Measurements from ENCODE around the gene FAM149A. TPM values are rescaled to one million over a fixed set of nuclear protein-coding genes. Genes with fewer than 3 reads are reported as not detected.

The FAM149A gene
- total and polyA plus RNA-seq, 2 experiments from 2014 or later, result 6.9 to 7.0 TPM

DNA sequence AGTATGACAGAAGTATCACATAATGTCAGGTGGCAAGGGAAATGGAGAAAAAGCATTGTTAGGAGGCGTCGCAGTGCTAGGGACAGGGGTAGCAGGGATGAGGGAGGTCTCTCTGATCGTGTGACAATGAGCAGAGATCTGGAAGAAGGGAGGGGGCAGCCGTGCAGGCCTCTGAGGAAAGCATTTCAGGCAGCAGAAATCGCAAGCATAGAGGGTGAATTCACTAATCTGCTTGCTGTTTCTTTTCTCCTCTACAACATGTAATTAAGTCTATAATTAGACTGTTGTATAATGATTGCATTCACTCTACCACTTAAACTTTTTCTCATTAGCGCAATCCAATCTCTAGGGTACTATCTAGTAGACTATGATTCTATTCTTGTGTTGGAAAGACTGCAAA is 96.0 kb downstream of the FAM149A start:
- DNase-seq (ENCODE audit: low spot score), result no peak
- TF ChIP-seq CTCF (IDR thresholded peaks at IDR 0.05; ENCODE audit: poor library complexity), result no peak
- no peaks in the 10 kb centered on the region for H4K20me1 ChIP-seq (ENCODE audit: insufficient read depth, poor library complexity, severe bottlenecking)
- H3K9me2 ChIP-seq (replicated peaks; ENCODE audit: insufficient read depth), result no peaks in the 10 kb centered on the region
- H3K36me3 ChIP-seq (replicated peaks; ENCODE audit: insufficient read depth, low read depth), result no peaks in the 10 kb centered on the region
- no peaks in the 10 kb centered on the region for H3K4me1 ChIP-seq (ENCODE audit: insufficient read depth)
- 77% methylated on average over 6 of the region's 6 CpGs for WGBS (ENCODE audit: low lambda C conversion rate, missing lambda C conversion rate)
- no peak overlapping the region for H3K4me2 ChIP-seq
- no peak overlapping the region for H3K27ac ChIP-seq
- H2AFZ ChIP-seq, result no peak overlapping the region
- H3K4me3 ChIP-seq, result no peak overlapping the region
- H3K79me2 ChIP-seq, result no peaks in the 10 kb centered on the region
- no peaks in the 10 kb centered on the region for H3K27me3 ChIP-seq
- H3K9me3 ChIP-seq (ENCODE audit: low read depth), result no peaks in the 10 kb centered on the region

DNA sequence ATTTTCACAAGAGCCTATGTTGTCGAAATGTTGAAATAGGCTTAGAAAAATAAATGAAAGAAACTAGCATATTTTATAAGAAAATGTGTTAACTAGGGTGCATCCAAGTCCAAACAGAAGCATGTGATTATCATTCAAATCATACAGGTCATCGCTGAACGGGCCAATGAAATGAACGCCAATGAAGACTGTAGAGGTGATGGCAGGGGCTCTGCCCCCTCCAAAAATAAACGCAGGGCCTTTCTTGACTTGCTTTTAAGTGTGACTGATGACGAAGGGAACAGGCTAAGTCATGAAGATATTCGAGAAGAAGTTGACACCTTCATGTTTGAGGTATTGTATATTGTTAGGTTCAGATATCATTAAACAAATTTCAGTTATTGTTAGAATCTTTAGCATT is 96.5 kb downstream of the FAM149A start:
- H3K9me2 ChIP-seq (replicated peaks; ENCODE audit: insufficient read depth), result no peaks in the 10 kb centered on the region
- no peaks in the 10 kb centered on the region for H3K27me3 ChIP-seq
- H3K36me3 ChIP-seq (replicated peaks; ENCODE audit: insufficient read depth, low read depth), result no peaks in the 10 kb centered on the region
- TF ChIP-seq EZH2 (IDR thresholded peaks at IDR 0.05; ENCODE audit: borderline replicate concordance), result no peak
- no peak for TF ChIP-seq EZH2phosphoT487 (IDR thresholded peaks at IDR 0.05; ENCODE audit: low read depth, severe bottlenecking, unreplicated experiment)
- TF ChIP-seq CTCF (IDR thresholded peaks at IDR 0.05; ENCODE audit: poor library complexity), result no peak
- no peaks in the 10 kb centered on the region for H3K4me1 ChIP-seq (ENCODE audit: insufficient read depth)
- no peaks in the 10 kb centered on the region for H3K79me2 ChIP-seq
- no peaks in the 10 kb centered on the region for H4K20me1 ChIP-seq (ENCODE audit: insufficient read depth, poor library complexity, severe bottlenecking)
- no peak overlapping the region for H3K27ac ChIP-seq
- H3K4me2 ChIP-seq, result no peak overlapping the region
- H2AFZ ChIP-seq, result no peak overlapping the region
- 91% methylated on average over 7 of the region's 7 CpGs for WGBS (ENCODE audit: low lambda C conversion rate, missing lambda C conversion rate)
- no peaks in the 10 kb centered on the region for H3K9me3 ChIP-seq (ENCODE audit: low read depth)
- no peak for DNase-seq (ENCODE audit: low spot score)
- no peak overlapping the region for H3K4me3 ChIP-seq

- H3K27ac ChIP-seq, result no peak overlapping the region
- no peak overlapping the region for H3K4me3 ChIP-seq
- H2AFZ ChIP-seq, result no peak overlapping the region
- H3K4me2 ChIP-seq, result no peak overlapping the region
- DNase-seq (ENCODE audit: low spot score), result peak; percentile 64
- no peaks in the 10 kb centered on the region for H3K9me3 ChIP-seq (ENCODE audit: low read depth)
- H3K27me3 ChIP-seq, result no peaks in the 10 kb centered on the region
- H3K79me2 ChIP-seq, result no peaks in the 10 kb centered on the region
- no peak for TF ChIP-seq EZH2 (IDR thresholded peaks at IDR 0.05; ENCODE audit: borderline replicate concordance)
- peak; percentile 47 for TF ChIP-seq CTCF (IDR thresholded peaks at IDR 0.05; ENCODE audit: poor library complexity)
- TF ChIP-seq EZH2phosphoT487 (IDR thresholded peaks at IDR 0.05; ENCODE audit: low read depth, severe bottlenecking, unreplicated experiment), result no peak
- no peaks in the 10 kb centered on the region for H3K36me3 ChIP-seq (replicated peaks; ENCODE audit: insufficient read depth, low read depth)
- H4K20me1 ChIP-seq (ENCODE audit: insufficient read depth, poor library complexity, severe bottlenecking), result no peaks in the 10 kb centered on the region
- H3K9me2 ChIP-seq (replicated peaks; ENCODE audit: insufficient read depth), result no peaks in the 10 kb centered on the region
- H3K4me1 ChIP-seq (ENCODE audit: insufficient read depth), result no peaks in the 10 kb centered on the region
- 49% methylated on average over 9 of the region's 9 CpGs for WGBS (ENCODE audit: low lambda C conversion rate, missing lambda C conversion rate)
These were observed 97.2 kb downstream of the FAM149A start for GRCh38 chr4:186201535-186202230.

All from hepatocyte (in vitro differentiated cells).